Urinary bladder (tissue), 4 donors: ENCODE results near the gene DHRS9. TPM values are rescaled to one million over a fixed set of nuclear protein-coding genes. Genes with fewer than 3 reads are reported as not detected.

ENCODE experiments used
- DNase-seq: peaks from one replicate; pipeline ENCODE4 v3.0.0-alpha.2; 2015; ENCODE audit errors: extremely low spot score
- H3K27ac ChIP-seq: one replicate; pipeline ENCODE4 v1.5.1; 2013; ENCODE audit warnings: low read depth, mild to moderate bottlenecking, moderate library complexity
- H3K36me3 ChIP-seq: one replicate; pipeline ENCODE4 v1.6.1; 2013; ENCODE audit warnings: mild to moderate bottlenecking, moderate library complexity; ENCODE audit not compliant: insufficient read depth
- H3K4me1 ChIP-seq: one replicate; pipeline ENCODE4 v1.6.1; 2013; ENCODE audit warnings: mild to moderate bottlenecking, moderate library complexity; ENCODE audit not compliant: insufficient read depth
- H3K4me3 ChIP-seq: one replicate; pipeline ENCODE4 v1.5.1; 2013; ENCODE audit warnings: low read depth, low read length
- WGBS: extraction: QIAGEN DNeasy Blood & Tissue Kit; methylation state at CpG from one replicate; pipeline ENCODE4 v1.1.7; 2013; 5-methylcytosine and 5-hydroxymethylcytosine counted together
- polyA plus RNA-seq: library from polyadenylated mRNA; stranded (reverse); fragments of 200-250 nt; gene quantifications from one replicate; pipeline ENCODE4 v1.2.3, GENCODE V29; 2013
- total RNA-seq: library from RNA; depleted of rRNA; stranded (reverse); fragments of >200 nt; gene quantifications from one replicate; pipeline ENCODE4 v1.2.3, GENCODE V29; 2014
- donor health status: healthy with polysubstance abuse.
- donor health status: healthy.

The DHRS9 gene
- total and polyA plus RNA-seq, 2 donors: 0.54 to 0.69 TPM

DNA sequence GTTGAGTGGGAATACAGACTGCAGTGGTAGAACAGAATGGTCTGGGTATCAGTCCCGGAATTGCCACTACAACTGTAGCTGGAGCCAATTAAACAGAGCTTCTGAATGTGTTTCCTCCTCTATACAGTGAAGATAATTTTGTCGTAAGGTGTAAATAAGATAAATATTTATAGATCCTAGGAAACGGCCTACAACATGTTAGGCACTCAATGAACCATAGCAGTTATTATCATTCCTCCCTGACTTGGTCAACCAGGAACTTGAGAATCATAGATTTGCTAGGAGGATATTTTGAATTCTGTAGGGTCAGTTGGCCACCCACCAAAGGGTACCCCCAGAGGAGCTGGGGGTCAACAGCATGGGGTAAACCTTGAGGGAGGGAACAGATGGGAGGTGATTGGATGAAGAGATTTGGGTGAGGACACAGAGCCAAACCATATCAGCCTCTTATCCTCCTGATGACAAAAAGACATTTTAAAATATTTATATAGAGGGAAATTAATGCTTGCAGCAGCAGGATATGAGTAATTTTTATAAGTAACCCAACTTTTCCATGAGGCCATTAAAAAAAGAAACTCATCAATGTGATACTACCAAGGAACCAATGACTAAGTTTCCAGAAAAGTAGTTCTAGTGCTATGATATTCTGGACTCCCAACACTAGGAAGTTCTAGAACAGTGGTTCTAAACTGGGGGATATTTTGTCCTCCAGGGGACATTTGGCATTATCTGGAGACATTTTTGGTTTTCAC is 4.0 kb downstream of the DHRS9 start:
- Histone ChIP-seq H3K4me1 (no peaks in the 10 kb centered on the region), H3K36me3 (no peaks in the 10 kb centered on the region), H3K4me3 (no peak overlapping the region), H3K27ac (no peak overlapping the region)
- 83% methylated on average over 3 of the region's 3 CpGs for WGBS
- no peak for DNase-seq

DNA sequence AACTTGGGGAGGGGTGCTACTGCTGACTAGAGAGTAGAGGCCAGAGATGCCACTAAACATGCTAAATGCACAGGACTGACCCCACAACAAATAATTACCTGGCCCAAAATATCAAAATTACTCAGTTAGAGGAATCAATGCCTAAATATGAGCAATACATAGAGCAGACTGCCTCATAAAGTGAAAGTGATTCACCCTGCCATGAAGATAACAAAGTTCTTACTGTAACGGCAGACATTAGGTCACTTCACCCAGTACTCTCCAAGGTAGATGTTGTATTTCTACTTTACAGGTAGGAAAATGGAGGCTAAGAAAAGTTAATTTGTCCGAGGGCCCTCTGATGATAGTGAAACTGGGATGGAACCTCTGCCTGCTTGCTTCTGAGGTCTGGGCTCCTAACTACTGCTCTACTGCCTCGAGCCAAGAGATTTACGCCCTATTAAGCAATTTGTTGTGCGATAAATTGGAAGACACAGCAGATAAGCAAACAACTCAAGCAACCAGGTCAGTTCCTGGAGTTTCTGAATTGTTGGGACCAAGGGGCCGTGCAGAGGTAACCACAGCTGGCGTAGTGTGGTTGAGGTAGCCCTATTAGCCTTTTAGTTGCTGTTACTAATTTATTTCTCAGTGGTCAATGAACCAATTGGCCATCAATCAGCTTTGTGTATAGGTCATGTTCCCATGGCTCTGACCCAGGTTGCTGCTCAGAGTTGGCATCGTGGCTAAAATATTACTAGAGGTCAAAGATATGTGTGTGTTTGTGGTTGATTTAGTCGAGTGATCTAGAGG is 4.8 kb downstream of the DHRS9 start:
- H3K36me3 ChIP-seq: no peaks in the 10 kb centered on the region
- no peak for DNase-seq
- WGBS: 79% methylated on average over 9 of the region's 9 CpGs
- H3K27ac ChIP-seq: no peak overlapping the region
- H3K4me3 ChIP-seq: no peak overlapping the region
- H3K4me1 ChIP-seq: no peaks in the 10 kb centered on the region

DNA sequence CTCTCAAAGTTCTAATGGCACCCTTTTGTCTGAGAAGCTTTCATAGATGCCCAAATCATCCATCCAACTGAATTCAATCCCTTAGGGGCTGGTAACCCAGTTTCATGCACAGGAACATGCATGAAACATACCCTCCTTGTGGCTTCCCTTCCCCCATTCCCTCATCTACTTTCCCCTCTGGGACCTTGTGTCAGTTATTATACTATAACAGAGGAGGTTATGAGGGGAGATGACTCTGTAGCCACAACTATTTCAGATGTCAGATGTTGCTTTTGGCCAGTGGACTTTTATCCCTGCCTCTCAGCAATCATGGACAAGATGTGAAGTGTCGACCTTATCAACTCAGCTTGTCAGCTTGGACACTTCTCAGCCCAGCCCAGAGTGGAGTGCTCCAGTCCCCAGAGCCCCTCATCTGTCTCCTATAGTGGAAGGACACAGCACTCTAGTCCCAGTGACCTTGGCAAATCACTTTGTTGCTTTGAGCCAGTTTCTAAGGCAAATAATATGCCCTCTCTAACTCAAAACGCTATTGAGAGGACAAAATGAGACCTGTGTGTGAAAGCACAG is 8.4 kb downstream of the DHRS9 start:
- no peaks in the 10 kb centered on the region for H3K4me1 ChIP-seq
- H3K27ac ChIP-seq: no peak overlapping the region
- no peak overlapping the region for H3K4me3 ChIP-seq
- no peak for DNase-seq
- no peaks in the 10 kb centered on the region for H3K36me3 ChIP-seq
- WGBS: 52% methylated on average over 2 of the region's 2 CpGs

DNA sequence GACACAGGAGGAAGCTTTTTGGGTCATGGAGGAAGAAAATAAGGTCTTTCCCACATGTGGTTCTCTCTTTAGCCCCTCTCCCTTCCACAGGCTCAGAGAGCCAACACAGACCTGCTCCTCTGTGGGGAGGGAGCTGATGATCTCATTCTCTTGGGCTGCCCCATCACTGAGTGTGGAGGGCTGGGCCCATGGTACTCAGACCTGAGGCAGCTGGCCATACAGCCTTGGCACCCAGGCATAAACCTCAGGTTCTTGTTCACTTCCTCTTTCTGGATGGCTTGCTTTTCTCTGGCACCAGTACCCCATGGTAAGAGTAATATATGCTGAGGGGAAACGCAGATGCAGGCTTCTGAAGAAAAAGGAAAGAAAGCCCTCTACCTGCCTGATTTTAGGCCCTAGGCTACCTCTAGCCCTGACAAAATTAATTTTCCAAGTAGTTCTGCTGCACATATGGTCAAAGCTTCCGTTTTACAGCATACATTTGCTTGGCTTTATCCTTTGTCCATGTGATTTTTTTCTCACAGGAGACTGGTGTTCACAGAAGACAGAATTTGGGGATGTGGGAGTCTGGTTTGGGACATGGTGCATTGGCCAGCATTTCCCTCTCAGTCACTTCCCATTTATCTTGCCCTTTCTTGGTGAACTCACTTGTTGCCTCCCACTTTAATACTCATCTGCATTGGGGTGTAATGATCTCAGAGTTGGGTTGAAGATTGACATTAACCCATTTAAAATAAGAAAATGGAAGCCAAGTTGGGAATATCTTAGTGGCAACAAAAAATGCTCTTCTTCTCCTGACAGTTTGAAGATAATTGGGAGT is 11.1 kb downstream of the DHRS9 start:
- Histone ChIP-seq H3K4me1 (no peaks in the 10 kb centered on the region), H3K27ac (no peak overlapping the region), H3K4me3 (no peak overlapping the region), H3K36me3 (no peaks in the 10 kb centered on the region)
- 84% methylated on average over 2 of the region's 2 CpGs for WGBS
- DNase-seq: no peak

DNA sequence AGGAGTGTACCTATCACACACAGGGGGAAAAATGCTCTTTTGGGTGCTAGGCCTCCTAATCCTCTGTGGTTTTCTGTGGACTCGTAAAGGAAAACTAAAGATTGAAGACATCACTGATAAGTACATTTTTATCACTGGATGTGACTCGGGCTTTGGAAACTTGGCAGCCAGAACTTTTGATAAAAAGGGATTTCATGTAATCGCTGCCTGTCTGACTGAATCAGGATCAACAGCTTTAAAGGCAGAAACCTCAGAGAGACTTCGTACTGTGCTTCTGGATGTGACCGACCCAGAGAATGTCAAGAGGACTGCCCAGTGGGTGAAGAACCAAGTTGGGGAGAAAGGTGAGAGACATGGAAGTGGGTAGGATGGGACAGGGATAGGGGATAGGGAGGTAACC is 12.2 kb downstream of the DHRS9 start:
- DNase-seq: no peak
- WGBS: 31% methylated on average over 5 of the region's 5 CpGs
- Histone ChIP-seq H3K27ac (no peak overlapping the region), H3K36me3 (no peaks in the 10 kb centered on the region), H3K4me1 (no peaks in the 10 kb centered on the region), H3K4me3 (no peak overlapping the region)

DNA sequence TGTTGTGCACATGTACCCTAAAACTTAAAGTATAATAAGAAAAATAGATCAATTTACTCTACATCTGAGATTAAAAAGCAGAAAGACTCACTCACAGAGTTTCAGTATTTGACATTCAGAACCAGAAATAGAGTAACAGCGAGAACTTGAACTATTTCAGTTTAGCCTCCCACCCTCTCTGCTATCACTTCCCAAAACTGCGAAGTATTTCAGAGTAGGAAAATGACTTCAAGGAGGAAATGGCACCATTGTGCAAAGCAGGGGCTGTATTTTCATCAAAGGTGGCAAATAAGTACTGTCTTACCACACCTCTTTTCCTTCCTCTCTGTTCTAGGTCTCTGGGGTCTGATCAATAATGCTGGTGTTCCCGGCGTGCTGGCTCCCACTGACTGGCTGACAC is 13.6 kb downstream of the DHRS9 start:
- Histone ChIP-seq H3K4me1 (no peaks in the 10 kb centered on the region), H3K4me3 (no peak overlapping the region), H3K36me3 (no peaks in the 10 kb centered on the region), H3K27ac (no peak overlapping the region)
- DNase-seq: no peak
- WGBS: 85% methylated on average over 4 of the region's 4 CpGs

DNA sequence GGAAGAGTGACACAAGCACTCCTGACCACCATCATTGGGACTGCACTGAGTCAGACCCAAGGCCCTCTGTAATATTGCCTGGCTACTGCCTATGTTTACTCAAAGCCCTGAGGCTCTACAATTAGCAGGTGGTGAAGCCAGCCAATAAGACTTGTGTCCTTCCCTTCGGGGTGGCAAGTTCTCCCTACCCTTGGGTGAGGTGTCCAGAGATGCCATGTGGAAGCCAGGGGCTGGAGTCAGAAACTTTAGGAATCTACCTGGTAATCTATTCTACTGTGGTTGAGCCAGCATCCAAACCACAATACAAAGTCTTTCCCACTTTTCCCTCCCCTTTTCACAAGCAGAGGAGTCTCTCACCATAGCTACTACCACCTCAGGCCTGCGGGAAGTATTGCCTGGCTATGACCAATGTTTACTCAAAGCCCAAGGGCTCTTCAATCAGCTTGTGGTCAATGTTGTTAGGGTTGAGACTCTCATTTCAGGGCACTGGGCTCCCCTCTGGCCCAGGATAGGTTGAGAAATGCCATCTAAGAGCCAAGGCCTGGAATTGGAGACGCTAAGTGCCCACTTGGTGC is 17.6 kb downstream of the DHRS9 start:
- no peak for DNase-seq
- WGBS: 88% methylated on average over 3 of the region's 3 CpGs
- no peaks in the 10 kb centered on the region for H3K4me1 ChIP-seq
- H3K27ac ChIP-seq: no peak overlapping the region
- H3K4me3 ChIP-seq: no peak overlapping the region
- H3K36me3 ChIP-seq: no peaks in the 10 kb centered on the region

- 77% methylated on average over 6 of the region's 6 CpGs for WGBS
- DNase-seq: no peak
Measured at GRCh38 chr2:169087757-169088379, 18.5 kb downstream of the DHRS9 start.

GRCh38 chr2:169089182-169089581 is 19.8 kb downstream of the DHRS9 start:
- no peak overlapping the region for H3K4me3 ChIP-seq
- no peaks in the 10 kb centered on the region for H3K4me1 ChIP-seq
- H3K36me3 ChIP-seq: no peaks in the 10 kb centered on the region
- no peak overlapping the region for H3K27ac ChIP-seq
- DNase-seq: no peak
- WGBS: 77% methylated on average over 2 of the region's 2 CpGs

More at GRCh38 chr2:169087757-169088379, 18.5 kb downstream of the DHRS9 start:
- Histone ChIP-seq H3K27ac (no peak overlapping the region), H3K4me3 (no peak overlapping the region), H3K4me1 (no peaks in the 10 kb centered on the region), H3K36me3 (no peaks in the 10 kb centered on the region)

- H3K36me3 ChIP-seq: no peaks in the 10 kb centered on the region
- WGBS: 78% methylated on average over 6 of the region's 6 CpGs
- DNase-seq: no peak
- H3K27ac ChIP-seq: no peak overlapping the region
- no peaks in the 10 kb centered on the region for H3K4me1 ChIP-seq
- H3K4me3 ChIP-seq: no peak overlapping the region
Measured at GRCh38 chr2:169090133-169090820, 20.9 kb downstream of the DHRS9 start.

GRCh38 chr2:169091256-169091655 is 21.9 kb downstream of the DHRS9 start:
- Histone ChIP-seq H3K36me3 (no peaks in the 10 kb centered on the region), H3K27ac (no peak overlapping the region), H3K4me3 (no peak overlapping the region), H3K4me1 (no peaks in the 10 kb centered on the region)
- 86% methylated on average over 3 of the region's 3 CpGs for WGBS
- DNase-seq: no peak

DNA sequence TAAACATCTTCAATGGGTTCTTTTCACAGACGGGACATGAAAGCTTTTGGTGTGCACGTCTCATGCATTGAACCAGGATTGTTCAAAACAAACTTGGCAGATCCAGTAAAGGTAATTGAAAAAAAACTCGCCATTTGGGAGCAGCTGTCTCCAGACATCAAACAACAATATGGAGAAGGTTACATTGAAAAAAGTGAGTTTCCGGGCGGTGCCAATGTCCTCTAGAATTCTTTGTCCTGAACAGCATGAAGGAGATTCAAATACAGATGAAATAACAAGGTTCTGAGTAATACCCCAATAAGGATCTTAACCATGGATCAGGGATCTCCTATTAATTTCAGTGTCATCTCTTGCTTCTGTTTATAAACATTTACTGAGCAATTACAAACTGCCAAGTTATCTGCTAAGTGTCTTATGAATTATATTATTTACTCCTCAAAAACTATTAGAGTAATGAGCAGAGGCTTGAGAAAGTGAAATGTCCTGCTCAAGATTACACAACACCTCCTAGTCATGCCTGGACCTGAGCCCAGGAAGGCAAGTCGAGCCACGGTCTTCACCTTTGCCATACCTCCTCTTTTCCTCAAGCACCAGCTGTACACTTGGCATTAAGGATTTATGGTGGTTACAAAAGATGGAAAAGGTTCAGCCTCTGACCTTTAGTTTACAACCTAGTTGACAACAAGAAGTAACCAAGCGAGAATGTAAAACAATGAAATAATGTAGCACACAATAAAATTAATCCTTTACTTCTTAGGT is 22.6 kb downstream of the DHRS9 start:
- H3K4me3 ChIP-seq: no peak overlapping the region
- no peak overlapping the region for H3K27ac ChIP-seq
- DNase-seq: no peak
- H3K4me1 ChIP-seq: no peaks in the 10 kb centered on the region
- no peaks in the 10 kb centered on the region for H3K36me3 ChIP-seq
- WGBS: 63% methylated on average over 8 of the region's 8 CpGs
